Measurements from ENCODE around the gene GALNT13. TPM values are rescaled to one million over a fixed set of nuclear protein-coding genes. Genes with fewer than 3 reads are reported as not detected.

The GALNT13 gene
- total RNA-seq, 1 donor from 2014 or later: 7.2 TPM

- TF ChIP-seq, protein P1, sequence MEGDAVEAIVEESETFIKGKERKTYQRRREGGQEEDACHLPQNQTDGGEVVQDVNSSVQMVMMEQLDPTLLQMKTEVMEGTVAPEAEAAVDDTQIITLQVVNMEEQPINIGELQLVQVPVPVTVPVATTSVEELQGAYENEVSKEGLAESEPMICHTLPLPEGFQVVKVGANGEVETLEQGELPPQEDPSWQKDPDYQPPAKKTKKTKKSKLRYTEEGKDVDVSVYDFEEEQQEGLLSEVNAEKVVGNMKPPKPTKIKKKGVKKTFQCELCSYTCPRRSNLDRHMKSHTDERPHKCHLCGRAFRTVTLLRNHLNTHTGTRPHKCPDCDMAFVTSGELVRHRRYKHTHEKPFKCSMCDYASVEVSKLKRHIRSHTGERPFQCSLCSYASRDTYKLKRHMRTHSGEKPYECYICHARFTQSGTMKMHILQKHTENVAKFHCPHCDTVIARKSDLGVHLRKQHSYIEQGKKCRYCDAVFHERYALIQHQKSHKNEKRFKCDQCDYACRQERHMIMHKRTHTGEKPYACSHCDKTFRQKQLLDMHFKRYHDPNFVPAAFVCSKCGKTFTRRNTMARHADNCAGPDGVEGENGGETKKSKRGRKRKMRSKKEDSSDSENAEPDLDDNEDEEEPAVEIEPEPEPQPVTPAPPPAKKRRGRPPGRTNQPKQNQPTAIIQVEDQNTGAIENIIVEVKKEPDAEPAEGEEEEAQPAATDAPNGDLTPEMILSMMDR (IDR thresholded peaks at IDR 0.05; ENCODE audit: unreplicated experiment): no peak
- H3K27me3 Mint-ChIP-seq: no peaks in the 10 kb centered on the region
- no peaks in the 10 kb centered on the region for H3K36me3 Mint-ChIP-seq (ENCODE audit: insufficient read depth)
- H3K9me3 Mint-ChIP-seq (ENCODE audit: low read depth): peaks cover 4% of the 10 kb centered on the region
- H3K27ac Mint-ChIP-seq: no peak overlapping the region
- no peak overlapping the region for H3K4me3 Mint-ChIP-seq (ENCODE audit: low read depth)
- peaks cover 30% of the 10 kb centered on the region for H3K4me1 Mint-ChIP-seq (ENCODE audit: low read depth)
- DNase-seq (ENCODE audit: low spot score, unreplicated experiment): no peak
Measured at GRCh38 chr2:154446324-154446723, 574.6 kb downstream of the GALNT13 start.

DNA sequence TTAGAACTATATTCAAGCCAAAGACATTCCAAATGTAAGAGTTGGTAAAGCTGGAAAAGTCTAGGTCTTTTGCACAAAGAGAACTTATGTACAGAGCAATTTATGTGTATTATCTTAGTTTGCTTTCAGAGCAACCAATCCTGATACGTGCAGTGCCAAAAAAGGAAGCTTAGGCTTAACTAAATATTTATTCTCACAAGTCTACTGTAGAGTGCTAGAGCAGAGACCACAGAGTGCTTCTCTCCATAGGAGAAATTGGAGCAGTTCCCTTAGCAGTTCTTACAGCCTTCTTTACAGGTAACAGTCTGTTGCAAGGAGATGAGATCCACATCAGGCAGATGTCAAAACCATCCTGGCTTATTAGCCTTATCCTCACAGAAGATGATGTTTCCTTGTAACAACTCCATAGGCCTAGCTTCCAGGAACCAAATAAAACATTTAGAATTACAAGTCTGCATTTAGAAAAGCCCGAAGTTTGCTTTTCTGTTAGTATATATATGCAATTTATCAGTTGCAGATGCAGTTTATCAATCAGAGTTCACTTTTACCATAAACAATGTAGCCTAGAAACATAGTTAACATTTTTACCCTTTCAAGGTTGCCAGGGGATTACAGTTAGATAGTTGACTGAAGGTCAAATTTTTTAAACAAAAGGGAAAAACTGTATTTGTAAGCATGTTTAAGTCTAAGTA, 576.2 kb downstream of the GALNT13 start:
- peaks cover 4% of the 10 kb centered on the region for H3K9me3 Mint-ChIP-seq (ENCODE audit: low read depth)
- no peaks in the 10 kb centered on the region for H3K36me3 Mint-ChIP-seq (ENCODE audit: insufficient read depth)
- H3K27ac Mint-ChIP-seq: peak overlapping the region; percentile 85
- no peak overlapping the region for H3K4me3 Mint-ChIP-seq (ENCODE audit: low read depth)
- TF ChIP-seq, protein P1 (IDR thresholded peaks at IDR 0.05; ENCODE audit: unreplicated experiment): no peak
- peaks cover 27% of the 10 kb centered on the region for H3K4me1 Mint-ChIP-seq (ENCODE audit: low read depth)
- H3K27me3 Mint-ChIP-seq: no peaks in the 10 kb centered on the region
- no peak for DNase-seq (ENCODE audit: low spot score, unreplicated experiment)

DNA sequence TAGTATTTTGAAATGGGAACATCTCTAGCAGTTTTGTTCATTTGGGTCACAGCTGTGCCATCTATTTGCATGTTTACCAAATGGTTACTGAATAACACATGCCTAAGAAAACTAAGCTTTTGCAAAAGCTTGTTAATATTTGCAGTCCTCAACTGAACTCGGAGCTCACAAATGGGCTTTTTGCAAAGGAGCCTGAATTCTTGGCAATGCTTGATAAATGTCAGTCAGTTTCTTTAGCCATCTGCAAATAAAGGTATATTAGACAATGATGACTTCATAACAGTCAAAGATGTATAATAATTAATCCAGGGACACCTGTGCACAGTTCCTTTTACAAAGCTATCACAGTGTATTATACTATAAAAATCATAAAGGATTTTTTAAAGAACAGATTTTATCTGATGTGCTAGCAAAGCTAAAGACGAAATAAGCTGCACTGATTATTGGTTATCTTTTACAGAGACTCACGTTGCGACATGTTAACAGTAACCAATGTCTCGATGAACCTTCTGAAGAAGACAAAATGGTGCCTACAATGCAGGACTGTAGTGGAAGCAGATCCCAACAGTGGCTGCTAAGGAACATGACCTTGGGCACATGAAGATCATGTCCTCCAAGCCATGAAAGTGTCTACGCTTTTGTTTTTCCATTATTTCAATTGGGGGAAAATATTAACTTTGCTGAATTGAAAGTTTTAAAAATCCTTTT, 578.4 kb downstream of the GALNT13 start:
- TF ChIP-seq, protein P1 (IDR thresholded peaks at IDR 0.05; ENCODE audit: unreplicated experiment): no peak
- Mint-ChIP-seq H3K27ac (no peak overlapping the region), H3K9me3 (ENCODE audit: low read depth) (peaks cover 4% of the 10 kb centered on the region), H3K4me1 (ENCODE audit: low read depth) (peaks cover 27% of the 10 kb centered on the region), H3K36me3 (ENCODE audit: insufficient read depth) (no peaks in the 10 kb centered on the region), H3K4me3 (ENCODE audit: low read depth) (no peak overlapping the region), H3K27me3 (no peaks in the 10 kb centered on the region)
- no peak for DNase-seq (ENCODE audit: low spot score, unreplicated experiment)

- H3K4me1 Mint-ChIP-seq (ENCODE audit: low read depth): peaks cover 24% of the 10 kb centered on the region
- H3K27me3 Mint-ChIP-seq: no peaks in the 10 kb centered on the region
- TF ChIP-seq, protein P1 (IDR thresholded peaks at IDR 0.05; ENCODE audit: unreplicated experiment): no peak
- no peaks in the 10 kb centered on the region for H3K36me3 Mint-ChIP-seq (ENCODE audit: insufficient read depth)
- no peak overlapping the region for H3K4me3 Mint-ChIP-seq (ENCODE audit: low read depth)
- H3K9me3 Mint-ChIP-seq (ENCODE audit: low read depth): no peaks in the 10 kb centered on the region
- DNase-seq (ENCODE audit: low spot score, unreplicated experiment): no peak
- H3K27ac Mint-ChIP-seq: no peak overlapping the region
Measured at GRCh38 chr2:154452471-154452870, 580.7 kb downstream of the GALNT13 start.

- no peaks in the 10 kb centered on the region for H3K27me3 Mint-ChIP-seq
- TF ChIP-seq, protein P1 (IDR thresholded peaks at IDR 0.05; ENCODE audit: unreplicated experiment): peak; percentile 21
- H3K4me3 Mint-ChIP-seq (ENCODE audit: low read depth): no peak overlapping the region
- H3K27ac Mint-ChIP-seq: no peak overlapping the region
- no peaks in the 10 kb centered on the region for H3K9me3 Mint-ChIP-seq (ENCODE audit: low read depth)
- no peak for DNase-seq (ENCODE audit: low spot score, unreplicated experiment)
- H3K36me3 Mint-ChIP-seq (ENCODE audit: insufficient read depth): no peaks in the 10 kb centered on the region
- peaks cover 19% of the 10 kb centered on the region for H3K4me1 Mint-ChIP-seq (ENCODE audit: low read depth)
Measured at GRCh38 chr2:154452906-154453493, 581.3 kb downstream of the GALNT13 start.

Data from progenitor cell of endocrine pancreas (in vitro differentiated cells).